ENCODE data around the gene RIT1. TPM values are rescaled to one million over a fixed set of nuclear protein-coding genes. Genes with fewer than 3 reads are reported as not detected.

The RIT1 gene
- total RNA-seq, 1 experiment from 2014 or later = 28.1 TPM

- DNase-seq (ENCODE audit: low read depth, low spot score) = no peak
- ChIA-PET POLR2A (interaction anchor here (0.6 to 1.7 kb wide), 9 partner anchors 10 to 368 kb away, joined by 3 to 20 read pairs (median 5); partner anchors contain the start of gene SYT11), CTCF (interaction anchor here (0.6 to 0.9 kb wide), 3 partner anchors 42 to 286 kb away, joined by 3 to 10 read pairs (median 4); no protein-coding TSS in a partner anchor)
- TSS peak; percentile 99 for BruUV-seq (replicated peaks)
- ATAC-seq = no peak
- Histone ChIP-seq H3K4me1 (ENCODE audit: control insufficient read depth, insufficient read depth, low read length) (peaks cover 31% of the 10 kb centered on the region), H3K27me3 (ENCODE audit: control insufficient read depth, insufficient read depth, low read length) (no peaks in the 10 kb centered on the region), H3K9me3 (ENCODE audit: control insufficient read depth, insufficient read depth, low read depth, low read length) (no peaks in the 10 kb centered on the region), H3K4me3 (ENCODE audit: low read depth in 2 of 2, low read length in 2 of 2) (peak overlapping the region; percentile 93 to 98), H3K27ac (ENCODE audit: low read length) (peak overlapping the region; percentile 99), H3K36me3 (ENCODE audit: control insufficient read depth, insufficient read depth, low read length) (peaks cover 21% of the 10 kb centered on the region)
- in situ Hi-C loops (cut with HindIII; ENCODE audit: low pct_unique_long_range_greater_than_20kb, low sequenced_read_pairs) = no loop called here
- intact Hi-C loops (cut with micrococcal nuclease; ENCODE audit: unreplicated experiment) = no loop called here
- no peak for TF ChIP-seq POLR2AphosphoS5 (IDR thresholded peaks at IDR 0.05; ENCODE audit: low read depth, low read length)
- TF ChIP-seq TCF7L2 (IDR thresholded peaks at IDR 0.05; ENCODE audit: low read depth, low read length) = no peak; the same call in 1 of the 2 replicates
- TF ChIP-seq SIN3A (IDR thresholded peaks at IDR 0.05; ENCODE audit: borderline replicate concordance, insufficient read depth, low read depth, low read length) = no peak
- no peak for TF ChIP-seq REST (IDR thresholded peaks at IDR 0.05; ENCODE audit: insufficient read depth in 1 of 2, low read depth in 2 of 2, low read length in 1 of 2)
- TF ChIP-seq CTCF (IDR thresholded peaks at IDR 0.05) = no peak
Observed at GRCh38 chr1:155934936-155935590, 23.9 kb upstream of the RIT1 start.

- ChIA-PET POLR2A (interaction anchor here (0.6 to 1.7 kb wide), 4 partner anchors 10 to 163 kb away, joined by 3 to 5 read pairs (median 3); no protein-coding TSS in a partner anchor), CTCF (interaction anchor here (0.6 kb wide), 1 partner anchor 283 kb away, joined by 3 read pairs; no protein-coding TSS in a partner anchor)
- intact Hi-C loops (cut with micrococcal nuclease; ENCODE audit: unreplicated experiment) (no loop called here), in situ Hi-C loops (cut with HindIII; ENCODE audit: low pct_unique_long_range_greater_than_20kb, low sequenced_read_pairs) (no loop called here)
- peak; percentile 96 for ATAC-seq
- Histone ChIP-seq H3K27me3 (ENCODE audit: control insufficient read depth, insufficient read depth, low read length) (no peaks in the 10 kb centered on the region), H3K27ac (ENCODE audit: low read length) (peak within 1 kb of the TSS; percentile 99), H3K9me3 (ENCODE audit: control insufficient read depth, insufficient read depth, low read depth, low read length) (no peaks in the 10 kb centered on the region), H3K4me3 (ENCODE audit: low read depth in 2 of 2, low read length in 2 of 2) (peak within 1 kb of the TSS; percentile 93 to 98), H3K36me3 (ENCODE audit: control insufficient read depth, insufficient read depth, low read length) (peaks cover 26% of the 10 kb centered on the region), H3K4me1 (ENCODE audit: control insufficient read depth, insufficient read depth, low read length) (peaks cover 33% of the 10 kb centered on the region)
- peak; percentile 98 for DNase-seq (ENCODE audit: low read depth, low spot score)
- TF ChIP-seq POLR2AphosphoS5 (IDR thresholded peaks at IDR 0.05; ENCODE audit: low read depth, low read length) (peak; percentile 97), SIN3A (IDR thresholded peaks at IDR 0.05; ENCODE audit: borderline replicate concordance, insufficient read depth, low read depth, low read length) (peak; percentile 85; the same call in 1 of the 2 replicates), CTCF (IDR thresholded peaks at IDR 0.05) (no peak), REST (IDR thresholded peaks at IDR 0.05; ENCODE audit: insufficient read depth in 1 of 2, low read depth in 2 of 2, low read length in 1 of 2) (0 out of 4 replicates have a peak, but pooled peaks of 1 of the 2 experiments have one; percentile 51), TCF7L2 (IDR thresholded peaks at IDR 0.05; ENCODE audit: low read depth, low read length) (no peak)
- no TSS peak for BruUV-seq (replicated peaks)
Observed at GRCh38 chr1:155934097-155934935, 23.2 kb upstream of the RIT1 start, which contains the start of gene KHDC4. Gene KHDC4, minus strand, starts transcription at chr1:155934413. Its CDS starts 40 bp downstream, at chr1:155934373.

Measured in Panc1 (cell line).